ENCODE results near the gene CDR2L. TPM values are rescaled to one million over a fixed set of nuclear protein-coding genes. Genes with fewer than 3 reads are reported as not detected.

The CDR2L gene
- total RNA-seq, 1 donor from 2014 or later, result not detected

GRCh38 chr17:74990581-74991105 is 3.2 kb downstream of the CDR2L start:
- CTCF ChIA-PET, result no interaction called here
- intact Hi-C loops (cut with micrococcal nuclease), result no loop called here
- POLR2A ChIA-PET, result interaction anchor here (0.5 to 1.1 kb wide), 5 partner anchors 19 to 394 kb away, joined by 3 to 6 read pairs (median 3); partner anchors contain the start of gene MRPL58
- no peak overlapping the region for H3K4me3 Mint-ChIP-seq
- no peaks in the 10 kb centered on the region for H3K36me3 Mint-ChIP-seq (ENCODE audit: low read depth)
- peaks cover 12% of the 10 kb centered on the region for H3K4me1 Mint-ChIP-seq
- no peak for TF ChIP-seq CTCF (IDR thresholded peaks at IDR 0.05)
- no peak overlapping the region for H3K27ac Mint-ChIP-seq
- peaks cover 4% of the 10 kb centered on the region for H3K27me3 Mint-ChIP-seq
- no peaks in the 10 kb centered on the region for H3K9me3 Mint-ChIP-seq
- DNase-seq (no peak), ATAC-seq (ENCODE audit: low read depth) (no peak)

GRCh38 chr17:74992223-74992622 is 4.8 kb downstream of the CDR2L start:
- intact Hi-C loops (cut with micrococcal nuclease), result no loop called here
- no peaks in the 10 kb centered on the region for H3K36me3 Mint-ChIP-seq (ENCODE audit: low read depth)
- no peaks in the 10 kb centered on the region for H3K9me3 Mint-ChIP-seq
- peaks cover 1% of the 10 kb centered on the region for H3K27me3 Mint-ChIP-seq
- ChIA-PET POLR2A (interaction anchor here (0.7 to 1.0 kb wide), 2 partner anchors 9 to 21 kb away, joined by 3 read pairs; no protein-coding TSS in a partner anchor), CTCF (interaction anchor here (1.2 kb wide), 1 partner anchor 30 kb away, joined by 4 read pairs; no protein-coding TSS in a partner anchor)
- H3K4me1 Mint-ChIP-seq, result peaks cover 4% of the 10 kb centered on the region
- no peak overlapping the region for H3K27ac Mint-ChIP-seq
- no peak overlapping the region for H3K4me3 Mint-ChIP-seq
- DNase-seq (no peak), ATAC-seq (ENCODE audit: low read depth) (no peak)
- TF ChIP-seq CTCF (IDR thresholded peaks at IDR 0.05), result no peak

- H3K9me3 Mint-ChIP-seq, result no peaks in the 10 kb centered on the region
- no peaks in the 10 kb centered on the region for H3K27me3 Mint-ChIP-seq
- ChIA-PET CTCF (no interaction called here), POLR2A (no interaction called here)
- H3K4me3 Mint-ChIP-seq, result no peak overlapping the region
- ATAC-seq (ENCODE audit: low read depth) (no peak), DNase-seq (no peak)
- no peaks in the 10 kb centered on the region for H3K4me1 Mint-ChIP-seq
- TF ChIP-seq CTCF (IDR thresholded peaks at IDR 0.05), result no peak
- no peaks in the 10 kb centered on the region for H3K36me3 Mint-ChIP-seq (ENCODE audit: low read depth)
- H3K27ac Mint-ChIP-seq, result no peak overlapping the region
- intact Hi-C loops (cut with micrococcal nuclease), result no loop called here
These were observed 7.0 kb downstream of the CDR2L start for GRCh38 chr17:74994440-74994839.

DNA sequence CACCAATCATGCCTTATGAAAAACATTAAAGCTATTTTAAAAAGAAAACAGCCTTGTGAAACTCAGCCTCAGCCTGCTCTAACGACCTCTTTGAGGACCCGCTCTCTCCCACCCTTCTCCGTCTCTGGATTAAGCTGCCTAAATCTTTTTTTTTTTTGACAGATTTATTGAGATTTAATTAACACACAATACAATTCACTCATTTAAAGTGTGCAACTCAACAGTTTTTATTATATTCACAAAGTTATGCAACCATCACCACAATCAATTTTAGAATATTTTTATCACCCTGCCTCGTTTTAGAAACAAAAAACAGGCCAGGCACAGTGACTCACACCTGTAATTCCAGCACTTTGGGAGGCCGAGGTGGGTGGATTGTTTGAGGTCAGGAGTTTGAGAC is 8.4 kb downstream of the CDR2L start:
- H3K4me1 Mint-ChIP-seq, result no peaks in the 10 kb centered on the region
- TF ChIP-seq CTCF (IDR thresholded peaks at IDR 0.05), result no peak
- no peaks in the 10 kb centered on the region for H3K9me3 Mint-ChIP-seq
- POLR2A ChIA-PET, result no interaction called here
- CTCF ChIA-PET, result interaction anchor here (1.4 kb wide), 1 partner anchor 35 kb away, joined by 3 read pairs; no protein-coding TSS in a partner anchor
- H3K36me3 Mint-ChIP-seq (ENCODE audit: low read depth), result no peaks in the 10 kb centered on the region
- ATAC-seq (ENCODE audit: low read depth) (no peak), DNase-seq (no peak)
- intact Hi-C loops (cut with micrococcal nuclease), result no loop called here
- H3K27ac Mint-ChIP-seq, result no peak overlapping the region
- H3K4me3 Mint-ChIP-seq, result no peak overlapping the region
- H3K27me3 Mint-ChIP-seq, result no peaks in the 10 kb centered on the region

GRCh38 chr17:74998783-74999182 is 11.4 kb downstream of the CDR2L start:
- intact Hi-C loops (cut with micrococcal nuclease), result no loop called here
- Mint-ChIP-seq H3K4me3 (no peak overlapping the region), H3K36me3 (ENCODE audit: low read depth) (no peaks in the 10 kb centered on the region), H3K9me3 (no peaks in the 10 kb centered on the region), H3K27me3 (peaks cover 2% of the 10 kb centered on the region), H3K4me1 (no peaks in the 10 kb centered on the region), H3K27ac (no peak overlapping the region)
- no peak for ATAC-seq (ENCODE audit: low read depth)
- ChIA-PET CTCF (no interaction called here), POLR2A (no interaction called here)
- TF ChIP-seq CTCF (IDR thresholded peaks at IDR 0.05), result no peak
- no peak for DNase-seq

Data from activated B cell treated with CpG ODN at 0.5 μM for 24 hours (primary cell).